GM19240 (cell line): ENCODE measurements around the gene GHITM.
"Not testable (repeated sequence)": the region's sequence is repeated elsewhere in the genome, so short reads cannot be mapped to it uniquely, and the experiment has no call there.

Source experiments
- DNase-seq: peaks from one replicate; pipeline ENCODE4 v3.0.0; 2011; ENCODE audit warnings: low spot score; ENCODE audit not compliant: insufficient read length

Gene GHITM

DNA sequence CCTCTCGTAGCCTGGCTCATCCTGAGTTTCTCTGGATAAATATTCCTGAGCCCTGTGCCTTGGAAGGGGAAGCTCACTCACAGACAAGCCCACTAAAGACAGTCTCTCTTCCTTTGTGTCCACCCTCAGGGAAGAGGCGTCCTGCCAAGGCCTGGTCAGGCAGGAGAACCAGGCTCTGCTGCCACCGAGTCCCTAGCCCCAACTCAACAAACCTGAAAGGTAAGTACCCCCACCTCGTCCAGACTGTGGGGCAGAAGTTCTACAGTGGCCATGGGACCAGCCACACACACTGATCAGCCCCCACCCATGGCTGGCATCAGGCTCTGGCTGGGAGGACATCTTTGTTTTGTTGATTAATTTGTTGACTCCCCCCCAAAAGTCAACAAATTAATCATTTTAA is 37.0 kb downstream of the GHITM start:
- no peak for DNase-seq

DNA sequence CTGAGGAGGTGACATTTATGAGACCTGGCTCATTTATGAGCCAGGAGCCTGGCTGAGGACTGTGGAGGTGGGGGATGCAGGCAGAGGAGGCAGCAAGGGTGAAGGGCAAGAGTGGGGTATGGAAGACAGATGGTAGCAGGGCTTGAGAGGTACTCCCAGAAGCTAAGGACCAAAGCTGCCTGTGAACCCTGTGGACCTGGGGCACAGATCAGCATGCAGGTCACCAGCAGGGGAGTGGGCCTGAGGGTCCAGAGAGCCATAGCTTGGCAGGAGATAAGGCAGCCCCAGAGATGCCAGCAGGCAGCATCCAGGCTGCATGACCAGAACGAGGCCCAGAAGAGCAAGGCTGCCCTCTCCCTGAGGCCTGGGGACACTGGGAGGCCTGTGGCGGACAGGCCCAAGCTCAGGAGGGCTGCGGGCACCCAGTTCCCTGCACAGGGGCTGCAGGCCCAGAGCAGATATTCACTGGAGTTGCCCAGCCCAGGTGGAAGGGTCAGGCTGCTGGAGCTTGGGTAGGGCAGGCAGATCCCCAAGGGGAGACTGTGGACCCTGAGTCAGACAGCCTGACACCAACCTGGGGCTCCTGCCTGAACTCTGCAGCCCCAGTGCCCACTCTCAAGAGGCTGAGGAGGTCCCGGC is 37.6 kb downstream of the GHITM start:
- no peak for DNase-seq

DNA sequence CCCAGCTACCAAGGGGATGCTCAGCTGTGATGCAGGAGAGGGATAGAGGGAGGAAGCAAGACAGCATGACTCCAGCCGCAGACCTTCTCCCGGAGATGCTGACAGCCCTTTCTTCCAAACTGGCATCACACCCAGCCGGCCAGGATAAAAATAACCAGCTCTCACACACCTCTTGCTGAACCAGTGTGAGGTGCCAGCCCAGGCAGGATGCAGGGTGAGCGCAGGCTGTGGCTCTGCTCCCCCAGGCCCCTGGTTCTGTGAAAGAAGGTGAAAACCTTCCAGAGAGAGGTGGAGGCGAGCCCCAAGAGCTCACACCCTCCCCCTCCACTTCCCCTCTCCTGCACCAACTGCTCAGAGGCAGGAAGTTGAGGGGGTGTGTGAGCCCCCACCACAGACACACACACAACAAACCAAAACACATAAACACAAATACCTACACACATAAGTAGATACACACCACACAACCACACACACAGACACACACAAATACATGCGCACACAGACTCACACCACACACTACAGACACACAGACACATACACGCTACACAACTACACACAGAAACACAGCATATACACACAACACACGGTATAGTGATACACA is 38.3 kb downstream of the GHITM start:
- no peak for DNase-seq

DNA sequence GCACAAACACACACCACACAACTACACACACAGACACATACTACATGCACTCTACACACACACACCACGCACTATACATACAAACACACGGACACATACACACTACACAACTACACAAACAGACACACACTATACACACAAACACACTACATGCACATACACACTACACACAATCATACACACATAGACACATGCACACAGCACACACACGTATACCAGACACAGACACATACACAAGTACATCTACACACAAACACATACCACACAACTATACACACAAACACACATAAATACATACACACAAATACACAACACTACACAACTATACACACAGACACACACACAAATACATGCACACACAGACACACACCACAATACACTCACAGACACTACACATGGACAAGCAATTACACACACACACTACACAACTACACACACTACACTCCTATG is 38.9 kb downstream of the GHITM start:
- DNase-seq, result no peak

DNA sequence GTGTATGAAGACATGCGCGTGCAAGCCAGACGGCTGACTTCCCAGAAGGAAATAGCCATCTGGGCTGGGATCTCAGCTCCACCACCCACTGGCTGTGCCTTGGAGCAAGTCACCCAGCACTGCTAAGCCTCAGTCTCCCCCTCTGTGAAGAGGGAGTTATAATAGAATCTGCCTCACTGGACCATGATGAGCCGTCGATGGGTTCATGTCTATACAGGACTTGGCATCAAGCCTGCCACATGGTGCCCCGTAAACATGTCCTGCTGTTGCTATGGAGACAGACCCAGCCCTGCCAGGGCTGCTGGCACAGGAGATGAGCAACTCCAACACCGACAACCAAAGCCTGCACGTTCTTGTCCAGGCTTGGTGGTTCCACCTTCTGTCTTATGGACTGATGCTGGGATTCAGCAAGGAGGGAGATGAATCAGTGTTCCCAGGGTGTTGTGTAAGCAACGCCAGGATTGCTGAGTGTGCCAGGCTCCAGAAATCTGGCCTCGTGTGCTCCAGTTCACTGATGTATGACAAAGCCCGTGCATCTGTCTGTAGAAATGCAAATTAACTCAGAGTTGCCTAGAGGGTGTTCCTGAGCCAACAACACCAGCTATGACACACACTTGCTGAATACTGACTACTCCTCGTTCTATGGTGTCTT is 39.9 kb downstream of the GHITM start:
- DNase-seq, result no peak

DNA sequence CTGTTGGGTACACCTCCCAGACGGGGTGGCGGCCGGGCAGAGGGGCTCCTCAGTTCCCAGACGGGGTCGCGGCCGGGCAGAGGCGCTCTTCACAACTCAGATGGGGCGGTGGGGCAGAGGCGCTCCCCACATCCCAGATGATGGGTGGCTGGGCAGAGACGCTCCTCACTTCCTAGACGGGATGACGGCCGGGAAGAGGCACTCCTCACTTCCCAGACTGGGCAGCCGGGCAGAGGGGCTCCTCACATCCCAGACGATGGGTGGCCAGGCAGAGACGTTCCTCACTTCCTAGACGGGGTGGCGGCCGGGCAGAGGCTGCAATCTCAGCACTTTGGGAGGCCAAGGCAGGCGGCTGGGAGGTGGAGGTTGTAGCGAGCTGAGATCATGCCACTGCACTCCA is 41.1 kb downstream of the GHITM start:
- not testable (repeated sequence) for DNase-seq

DNA sequence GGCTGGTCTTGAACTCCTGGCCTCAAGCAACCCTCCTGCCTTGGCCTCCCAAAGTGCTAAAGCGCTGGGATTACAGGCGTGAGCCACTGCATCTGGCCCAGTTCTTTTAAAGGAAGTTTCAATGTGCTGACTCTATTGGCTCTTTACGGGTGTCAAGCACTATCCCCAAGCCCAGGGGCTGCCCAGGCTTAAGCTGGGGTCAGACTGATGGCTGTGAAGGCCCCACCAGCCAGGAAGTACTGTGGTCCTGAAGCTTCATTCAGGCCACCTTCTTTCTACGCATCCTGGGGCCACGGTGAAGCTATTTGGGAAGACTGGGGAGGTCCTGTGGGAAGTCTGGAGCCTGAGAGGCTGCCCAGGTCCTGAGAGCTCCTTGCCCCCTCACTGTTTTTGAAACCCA is 42.3 kb downstream of the GHITM start:
- DNase-seq, result no peak

DNA sequence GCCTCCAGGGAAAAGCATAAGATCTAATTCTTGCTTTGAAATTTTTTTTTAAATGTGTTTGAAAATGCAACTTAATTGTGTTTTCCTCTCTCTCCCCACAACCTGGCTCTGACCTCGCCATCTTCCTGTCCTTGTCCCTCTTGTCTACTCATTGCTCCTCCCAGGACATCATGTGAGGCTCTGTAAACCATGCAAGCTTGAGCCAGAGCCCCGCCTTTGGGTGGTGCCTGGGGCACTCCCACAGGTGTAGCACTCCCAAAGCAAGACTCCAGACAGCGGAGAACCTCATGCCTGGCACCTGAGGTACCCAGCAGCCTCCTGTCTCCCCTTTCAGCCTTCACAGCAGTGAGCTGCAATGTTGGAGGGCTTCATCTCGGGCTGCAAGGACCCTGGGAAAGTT is 45.2 kb downstream of the GHITM start:
- no peak for DNase-seq

DNA sequence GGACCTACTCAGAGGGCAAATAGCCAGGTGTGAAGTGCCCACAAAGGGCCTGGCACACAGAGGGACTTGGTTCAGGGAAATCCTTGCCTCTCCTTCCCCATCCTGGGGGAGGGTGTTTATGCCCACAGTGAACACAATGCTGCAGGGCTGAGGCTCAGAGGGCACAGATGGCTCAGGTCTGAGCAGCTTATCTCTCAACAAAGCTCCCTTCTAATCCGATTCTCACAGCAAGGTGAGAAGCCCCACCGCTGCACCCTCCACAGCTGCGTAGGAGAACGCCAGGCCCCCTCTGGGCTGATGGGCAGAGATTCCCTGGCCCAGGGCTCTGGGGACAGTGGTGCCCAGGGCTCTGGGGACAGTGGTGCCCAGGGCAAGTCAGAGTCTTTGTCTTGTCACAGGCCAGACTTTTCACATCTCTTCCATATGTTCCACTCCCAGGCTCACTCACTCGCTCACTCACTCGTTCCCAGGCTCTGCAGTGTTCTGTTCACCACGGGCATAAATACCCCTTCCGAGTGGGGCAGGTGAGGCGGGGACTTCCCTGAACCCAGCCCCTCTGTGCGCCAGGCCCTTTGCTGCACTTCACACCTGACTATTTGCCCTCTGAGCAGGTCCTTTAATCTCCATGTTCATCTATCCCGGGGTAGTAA is 46.3 kb downstream of the GHITM start:
- no peak for DNase-seq

DNA sequence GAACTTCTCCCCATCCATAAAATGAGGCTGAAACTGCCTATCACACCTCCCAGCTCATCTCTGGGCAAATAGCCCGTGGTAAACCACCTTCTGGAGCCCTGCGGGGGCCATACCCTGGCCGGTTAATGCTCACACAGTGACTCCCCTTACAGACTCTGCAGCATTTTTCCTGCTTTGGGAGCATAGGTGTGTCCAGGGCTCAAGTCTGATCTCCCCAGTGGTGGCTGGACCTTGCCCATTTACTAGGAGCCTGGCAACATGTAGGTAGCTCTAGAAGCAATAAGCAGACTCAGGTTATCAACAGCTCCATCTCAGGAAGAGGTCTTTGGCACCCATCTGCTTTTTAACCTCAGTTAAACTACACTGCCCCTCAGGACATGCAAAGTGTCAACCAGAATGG is 49.5 kb downstream of the GHITM start:
- DNase-seq, result no peak

DNA sequence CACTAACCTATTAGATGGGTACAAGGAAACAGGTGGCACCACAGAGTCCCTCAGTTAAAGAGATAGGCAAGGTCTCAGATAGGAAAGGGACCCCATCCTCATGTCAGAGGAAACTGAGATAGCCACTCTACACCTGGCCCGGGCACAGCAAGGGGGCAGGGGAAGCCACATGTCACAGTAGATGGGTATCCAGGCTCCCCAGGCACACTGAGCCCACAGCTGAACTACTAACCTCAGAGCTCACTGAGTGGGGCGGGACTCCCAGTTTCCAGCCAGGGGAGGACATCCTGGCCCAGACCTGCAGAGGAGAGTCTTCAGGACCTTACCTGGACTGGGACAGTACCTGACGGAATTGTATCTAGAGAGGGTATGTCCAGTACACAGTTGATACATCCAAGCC is 51.3 kb downstream of the GHITM start:
- no peak for DNase-seq

DNA sequence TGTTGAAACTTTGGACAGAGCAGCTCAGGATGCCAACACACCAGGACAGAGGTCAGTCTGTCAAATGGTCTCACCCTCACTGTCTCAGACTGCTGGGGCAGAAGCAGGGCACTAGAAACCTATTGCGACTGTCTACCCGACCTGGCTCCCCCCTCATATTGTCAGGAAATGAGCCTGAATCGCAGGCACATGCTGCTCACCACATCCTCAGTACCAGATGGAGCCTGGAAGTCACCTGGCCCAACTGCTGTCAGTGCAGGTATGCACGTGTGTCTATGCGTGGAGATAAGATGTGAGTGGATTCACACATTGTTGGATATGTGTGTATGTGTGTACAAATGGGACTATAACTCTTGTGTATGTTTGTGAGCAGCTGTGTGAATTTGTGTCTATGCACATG is 51.8 kb downstream of the GHITM start:
- DNase-seq, result no peak

DNA sequence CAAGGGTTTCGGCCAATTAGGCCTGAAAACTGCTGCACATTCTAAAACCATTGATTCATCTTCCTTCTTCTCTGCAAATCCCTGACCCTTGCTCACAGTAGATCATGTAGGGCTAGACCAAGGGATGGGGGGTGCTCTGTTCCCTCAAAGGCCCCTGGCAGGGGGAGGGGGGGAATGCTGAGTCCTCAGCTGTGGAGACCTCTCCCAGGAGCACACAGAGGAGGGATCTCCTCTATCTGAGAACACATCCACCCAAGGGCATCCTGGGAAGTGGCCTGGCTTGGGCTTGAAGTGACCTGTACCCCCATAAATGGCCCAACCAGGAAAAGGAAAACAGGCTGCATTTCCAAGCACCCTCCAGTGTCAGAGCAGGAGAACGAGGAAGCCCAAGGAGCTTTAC is 54.0 kb downstream of the GHITM start:
- DNase-seq, result no peak

DNA sequence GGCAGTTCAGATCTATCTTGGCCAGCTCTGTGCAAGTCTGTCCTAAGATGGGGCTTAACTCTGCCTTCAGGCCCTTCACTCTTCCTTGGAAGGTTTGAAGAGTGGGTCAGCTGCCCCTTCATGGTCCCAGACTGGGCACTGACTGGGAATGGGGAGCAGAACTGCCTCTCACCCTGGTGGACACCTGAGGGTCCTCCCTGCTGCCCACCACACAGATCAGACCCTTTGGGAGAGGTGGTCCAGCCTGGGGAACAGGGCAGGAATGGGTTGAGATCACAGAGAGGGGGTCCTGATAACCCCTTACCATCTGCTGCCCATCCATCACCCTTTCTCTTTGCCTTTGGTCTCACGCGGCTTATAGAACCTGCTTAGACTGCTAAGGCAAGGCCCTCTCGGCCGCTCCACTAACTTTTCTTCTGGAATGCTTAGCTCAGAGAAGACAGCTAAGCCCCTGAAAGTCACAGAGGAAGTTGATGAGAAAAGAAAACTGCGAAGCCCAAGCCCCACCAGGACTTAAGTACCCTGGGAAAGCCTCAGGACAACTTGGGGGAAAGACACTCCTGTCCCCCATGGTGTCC is 54.6 kb downstream of the GHITM start:
- no peak for DNase-seq

DNA sequence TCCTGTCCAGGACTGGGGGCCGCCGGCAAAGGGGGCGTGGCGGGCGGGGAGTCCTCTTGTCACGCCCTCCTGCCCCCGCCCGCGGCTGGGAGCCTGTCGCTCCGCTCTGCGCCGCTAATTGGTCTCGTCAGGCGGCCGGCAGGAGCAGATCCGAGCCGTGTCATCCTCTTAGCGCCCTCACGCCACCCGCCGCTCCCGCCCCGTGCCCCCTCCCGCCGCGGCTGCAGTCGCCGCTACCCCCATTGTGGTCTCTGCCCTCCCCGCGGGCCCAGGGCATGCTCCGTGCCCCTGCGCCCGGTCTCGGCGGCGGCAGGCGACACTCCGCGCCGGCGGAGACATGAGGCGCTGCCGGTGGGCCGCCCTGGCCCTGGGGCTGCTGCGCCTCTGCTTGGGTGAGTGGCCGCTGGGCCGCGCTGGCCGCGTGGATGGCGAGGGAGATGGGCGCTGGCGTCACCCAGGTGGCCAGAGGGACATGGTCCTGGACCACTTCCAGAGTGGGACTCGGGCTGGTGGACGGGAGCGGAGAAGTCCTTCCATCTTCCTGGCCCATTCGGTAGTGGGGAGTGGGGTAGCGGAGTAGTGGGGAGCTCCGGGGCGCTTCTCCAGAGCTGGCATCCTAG is 55.2 kb downstream of the GHITM start, which contains the start of gene CDHR1:
Gene CDHR1 (plus strand): TSS at position 114 of the 620 bp plus-strand sequence. CDS start 224 bp downstream, at position 338.
- DNase-seq, result peak; percentile 38

DNA sequence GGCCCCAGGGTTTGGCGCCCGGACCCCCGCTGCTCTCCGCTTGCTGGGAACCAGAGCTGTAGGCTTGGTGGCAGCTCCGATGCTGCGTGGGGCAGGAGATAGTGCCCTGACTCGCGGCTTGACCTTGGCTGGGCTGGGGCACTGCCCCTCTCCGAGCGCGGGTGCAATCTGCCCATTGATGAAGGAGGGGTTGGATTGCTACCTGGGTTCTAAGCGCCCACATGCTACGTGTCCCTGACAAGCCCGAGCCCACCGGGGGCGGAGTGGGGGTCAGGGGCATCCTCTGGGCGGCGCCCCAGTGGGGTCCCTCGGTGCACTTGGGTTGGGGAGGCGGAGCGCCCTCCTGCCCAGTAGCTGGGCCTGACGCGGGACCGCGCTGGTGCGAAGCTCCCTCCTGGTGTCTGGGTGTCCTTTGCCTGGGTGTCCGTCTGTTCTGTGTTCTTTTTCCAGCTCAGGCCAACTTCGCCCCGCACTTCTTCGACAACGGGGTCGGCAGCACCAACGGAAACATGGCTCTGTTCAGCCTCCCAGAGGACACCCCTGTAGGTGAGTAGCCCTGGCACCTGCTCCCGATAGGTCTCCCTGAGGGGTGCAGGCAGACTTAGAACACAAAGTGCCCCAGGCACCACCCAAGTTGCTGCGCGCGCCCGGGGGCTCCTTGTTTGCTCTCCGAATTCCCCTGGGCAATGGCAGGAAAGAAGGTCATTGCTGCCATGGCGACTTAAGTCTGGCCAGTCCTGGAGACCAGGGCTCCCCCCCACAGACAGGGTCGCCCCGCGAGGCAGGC is 55.9 kb downstream of the GHITM start:
- no peak for DNase-seq

DNA sequence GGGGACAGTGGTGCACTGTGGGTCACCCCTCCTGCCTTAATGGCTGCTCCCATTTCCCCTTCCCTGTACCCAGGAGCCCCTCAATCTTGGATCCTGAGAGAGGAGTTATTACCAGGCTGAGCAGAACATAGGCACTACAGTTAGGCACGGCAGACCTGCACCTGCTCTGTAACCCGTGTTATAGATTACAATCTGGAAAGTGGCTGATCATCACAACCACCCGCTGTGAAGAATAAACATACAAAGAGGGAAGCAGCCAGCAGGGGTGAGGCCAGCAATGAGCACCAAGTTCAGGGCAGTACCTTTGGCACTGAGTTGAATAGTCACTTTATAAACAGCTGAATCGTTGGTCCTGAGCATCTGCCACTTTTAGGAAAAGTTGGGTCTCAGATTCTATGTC is 56.8 kb downstream of the GHITM start:
- DNase-seq, result no peak

DNA sequence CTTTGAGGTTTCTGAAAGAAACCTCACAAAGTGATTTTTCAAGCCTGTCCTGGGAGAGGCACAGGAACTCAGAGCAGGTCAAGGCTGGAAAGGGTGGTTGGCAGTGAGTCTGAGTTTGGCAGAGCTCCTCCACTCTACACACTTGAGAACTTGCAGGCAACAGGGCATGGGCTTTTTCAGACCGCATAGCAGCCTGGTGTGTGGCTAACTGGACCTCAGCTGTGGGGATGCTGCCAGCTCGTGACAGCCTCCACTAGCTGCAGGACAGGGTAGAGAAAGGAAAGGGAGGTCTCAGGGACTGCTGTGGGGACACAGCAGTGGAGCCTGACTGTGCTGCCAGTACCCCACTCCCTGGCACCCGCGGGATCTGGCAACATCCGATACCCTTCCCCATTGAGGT is 57.6 kb downstream of the GHITM start:
- no peak for DNase-seq

DNA sequence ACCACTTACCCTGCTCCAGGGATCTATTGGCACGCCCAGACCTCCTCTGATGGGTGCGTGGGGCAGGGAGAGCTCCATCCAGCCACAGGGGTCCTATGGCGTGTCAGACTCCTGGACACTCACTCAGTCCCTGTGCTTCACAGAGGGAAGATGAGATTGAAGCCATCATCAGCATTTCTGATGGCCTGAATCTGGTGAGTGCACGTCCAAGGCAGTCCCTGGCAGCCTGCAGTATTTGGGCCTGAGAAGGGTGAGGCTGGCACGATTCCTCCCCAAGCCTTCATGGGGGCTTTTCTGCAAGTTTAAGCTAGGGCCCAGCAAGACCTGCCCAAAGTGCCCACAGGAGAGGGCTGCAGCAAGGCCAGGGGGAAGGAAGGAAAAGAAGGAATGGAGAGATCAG is 58.3 kb downstream of the GHITM start:
- DNase-seq, result no peak

DNA sequence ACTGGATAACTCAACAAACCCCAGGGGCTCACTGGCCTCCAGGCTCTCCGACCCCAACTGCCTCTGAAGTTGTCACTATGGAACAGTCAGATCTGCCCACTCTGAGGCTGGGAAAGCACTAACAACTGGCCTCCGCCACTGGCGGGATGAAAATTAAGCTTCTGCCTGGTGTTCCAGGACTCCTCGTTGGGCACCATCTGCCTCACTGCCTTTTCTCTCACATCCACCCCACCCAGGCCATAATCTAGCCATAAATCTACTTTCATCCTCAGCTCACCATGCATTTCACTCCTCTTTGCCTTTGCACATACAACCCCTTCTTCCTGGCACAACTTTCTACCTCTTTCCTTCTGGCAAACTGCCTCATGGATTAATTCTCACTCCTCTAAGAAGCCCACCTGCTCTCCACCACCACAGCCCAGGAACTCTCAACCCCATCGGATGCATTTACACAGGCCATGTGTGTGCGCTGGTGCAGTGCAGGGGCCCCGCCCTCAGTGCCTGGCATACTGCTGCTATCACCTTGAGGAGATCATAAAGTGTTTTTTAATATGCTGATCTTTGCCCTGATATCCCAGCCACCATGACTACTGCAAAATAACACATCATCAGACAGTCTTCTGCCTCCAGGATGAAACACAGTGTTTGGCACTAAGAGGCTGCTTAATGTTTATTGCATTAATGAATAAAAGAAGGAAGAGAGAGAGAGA is 59.1 kb downstream of the GHITM start:
- DNase-seq, result no peak
